Panc1 (cell line): ENCODE results near the gene RYR3.

Source experiments
- TF ChIP-seq, protein P1 (sequence below), 2 experiments: IDR thresholded peaks; 2 replicates each; pipeline ENCODE4 v1.6.1; 2011 to 2012; ENCODE audit warnings: low read depth in 2 of 2, control low read depth in 1 of 2, low read length in 1 of 2, mild to moderate bottlenecking in 1 of 2, moderate library complexity in 1 of 2; ENCODE audit not compliant: insufficient read depth in 1 of 2
- TF ChIP-seq, protein P2 (sequence below): fragments of 450-650 bp; IDR thresholded peaks from 2 replicates; pipeline ENCODE4 v1.5.1; 2017; ENCODE audit warnings: mild to moderate bottlenecking

DNA sequence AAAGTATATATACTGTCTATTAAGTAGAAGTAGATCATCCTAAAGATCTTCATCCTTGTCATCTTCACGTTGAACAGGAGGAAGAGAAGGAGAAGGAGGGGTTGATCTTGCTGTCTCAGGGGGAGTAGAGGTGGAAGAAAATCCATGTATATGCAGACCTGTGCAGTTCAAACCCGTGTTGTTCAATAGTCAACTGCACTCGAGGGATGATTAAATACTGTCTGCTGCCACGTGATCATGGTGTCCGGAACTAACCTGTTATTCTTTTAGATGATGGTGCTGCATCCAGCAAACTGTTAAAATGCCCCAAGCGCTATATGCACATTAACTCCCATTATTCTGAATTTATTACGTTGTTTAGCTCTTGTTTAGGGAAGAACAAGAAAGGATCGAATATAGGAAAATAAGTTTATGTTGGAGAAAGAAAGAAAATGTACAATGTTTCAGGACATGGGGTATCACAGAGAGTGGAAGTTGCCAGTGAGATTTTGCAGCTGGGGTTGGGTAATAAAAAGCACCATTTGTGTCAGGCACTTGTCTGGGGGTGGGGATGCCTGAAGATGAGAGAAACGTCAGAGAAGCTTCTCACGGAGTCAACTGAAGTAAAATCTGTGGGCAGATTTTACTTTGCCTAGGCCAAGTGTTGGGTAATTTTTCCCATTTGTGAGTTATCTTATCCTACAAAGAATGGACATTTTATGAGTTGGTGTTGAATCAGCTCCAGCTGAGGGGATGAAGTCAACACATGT lies 229.2 kb downstream of the RYR3 start:
- TF ChIP-seq, protein P1, sequence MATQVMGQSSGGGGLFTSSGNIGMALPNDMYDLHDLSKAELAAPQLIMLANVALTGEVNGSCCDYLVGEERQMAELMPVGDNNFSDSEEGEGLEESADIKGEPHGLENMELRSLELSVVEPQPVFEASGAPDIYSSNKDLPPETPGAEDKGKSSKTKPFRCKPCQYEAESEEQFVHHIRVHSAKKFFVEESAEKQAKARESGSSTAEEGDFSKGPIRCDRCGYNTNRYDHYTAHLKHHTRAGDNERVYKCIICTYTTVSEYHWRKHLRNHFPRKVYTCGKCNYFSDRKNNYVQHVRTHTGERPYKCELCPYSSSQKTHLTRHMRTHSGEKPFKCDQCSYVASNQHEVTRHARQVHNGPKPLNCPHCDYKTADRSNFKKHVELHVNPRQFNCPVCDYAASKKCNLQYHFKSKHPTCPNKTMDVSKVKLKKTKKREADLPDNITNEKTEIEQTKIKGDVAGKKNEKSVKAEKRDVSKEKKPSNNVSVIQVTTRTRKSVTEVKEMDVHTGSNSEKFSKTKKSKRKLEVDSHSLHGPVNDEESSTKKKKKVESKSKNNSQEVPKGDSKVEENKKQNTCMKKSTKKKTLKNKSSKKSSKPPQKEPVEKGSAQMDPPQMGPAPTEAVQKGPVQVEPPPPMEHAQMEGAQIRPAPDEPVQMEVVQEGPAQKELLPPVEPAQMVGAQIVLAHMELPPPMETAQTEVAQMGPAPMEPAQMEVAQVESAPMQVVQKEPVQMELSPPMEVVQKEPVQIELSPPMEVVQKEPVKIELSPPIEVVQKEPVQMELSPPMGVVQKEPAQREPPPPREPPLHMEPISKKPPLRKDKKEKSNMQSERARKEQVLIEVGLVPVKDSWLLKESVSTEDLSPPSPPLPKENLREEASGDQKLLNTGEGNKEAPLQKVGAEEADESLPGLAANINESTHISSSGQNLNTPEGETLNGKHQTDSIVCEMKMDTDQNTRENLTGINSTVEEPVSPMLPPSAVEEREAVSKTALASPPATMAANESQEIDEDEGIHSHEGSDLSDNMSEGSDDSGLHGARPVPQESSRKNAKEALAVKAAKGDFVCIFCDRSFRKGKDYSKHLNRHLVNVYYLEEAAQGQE (IDR thresholded peaks at IDR 0.05; ENCODE audit: insufficient read depth in 1 of 2, low read depth in 2 of 2, low read length in 1 of 2) = no peak
- TF ChIP-seq, protein P2, sequence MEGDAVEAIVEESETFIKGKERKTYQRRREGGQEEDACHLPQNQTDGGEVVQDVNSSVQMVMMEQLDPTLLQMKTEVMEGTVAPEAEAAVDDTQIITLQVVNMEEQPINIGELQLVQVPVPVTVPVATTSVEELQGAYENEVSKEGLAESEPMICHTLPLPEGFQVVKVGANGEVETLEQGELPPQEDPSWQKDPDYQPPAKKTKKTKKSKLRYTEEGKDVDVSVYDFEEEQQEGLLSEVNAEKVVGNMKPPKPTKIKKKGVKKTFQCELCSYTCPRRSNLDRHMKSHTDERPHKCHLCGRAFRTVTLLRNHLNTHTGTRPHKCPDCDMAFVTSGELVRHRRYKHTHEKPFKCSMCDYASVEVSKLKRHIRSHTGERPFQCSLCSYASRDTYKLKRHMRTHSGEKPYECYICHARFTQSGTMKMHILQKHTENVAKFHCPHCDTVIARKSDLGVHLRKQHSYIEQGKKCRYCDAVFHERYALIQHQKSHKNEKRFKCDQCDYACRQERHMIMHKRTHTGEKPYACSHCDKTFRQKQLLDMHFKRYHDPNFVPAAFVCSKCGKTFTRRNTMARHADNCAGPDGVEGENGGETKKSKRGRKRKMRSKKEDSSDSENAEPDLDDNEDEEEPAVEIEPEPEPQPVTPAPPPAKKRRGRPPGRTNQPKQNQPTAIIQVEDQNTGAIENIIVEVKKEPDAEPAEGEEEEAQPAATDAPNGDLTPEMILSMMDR = no peak
